ENCODE results near the gene FBXL22.

DNA sequence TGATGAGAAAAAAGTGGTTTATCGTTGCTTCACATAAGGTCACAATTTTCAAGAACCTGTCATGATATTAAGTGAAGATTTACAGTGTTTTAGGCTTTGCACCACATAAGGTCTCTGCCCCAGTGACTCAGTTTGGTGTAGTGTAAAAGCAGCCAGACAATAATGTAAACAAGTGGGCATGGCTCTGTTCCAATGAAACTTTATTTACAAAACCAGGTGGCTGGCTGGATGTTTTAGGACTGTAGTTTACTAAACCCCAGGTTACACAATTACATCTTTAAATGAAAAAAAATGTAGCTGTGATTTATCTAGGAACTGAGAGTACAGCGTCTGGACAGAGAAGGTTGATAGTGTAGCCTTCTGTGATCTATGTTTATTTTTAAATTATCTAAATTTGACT, 9.7 kb upstream of the FBXL22 start:
- TF ChIP-seq, protein P1, sequence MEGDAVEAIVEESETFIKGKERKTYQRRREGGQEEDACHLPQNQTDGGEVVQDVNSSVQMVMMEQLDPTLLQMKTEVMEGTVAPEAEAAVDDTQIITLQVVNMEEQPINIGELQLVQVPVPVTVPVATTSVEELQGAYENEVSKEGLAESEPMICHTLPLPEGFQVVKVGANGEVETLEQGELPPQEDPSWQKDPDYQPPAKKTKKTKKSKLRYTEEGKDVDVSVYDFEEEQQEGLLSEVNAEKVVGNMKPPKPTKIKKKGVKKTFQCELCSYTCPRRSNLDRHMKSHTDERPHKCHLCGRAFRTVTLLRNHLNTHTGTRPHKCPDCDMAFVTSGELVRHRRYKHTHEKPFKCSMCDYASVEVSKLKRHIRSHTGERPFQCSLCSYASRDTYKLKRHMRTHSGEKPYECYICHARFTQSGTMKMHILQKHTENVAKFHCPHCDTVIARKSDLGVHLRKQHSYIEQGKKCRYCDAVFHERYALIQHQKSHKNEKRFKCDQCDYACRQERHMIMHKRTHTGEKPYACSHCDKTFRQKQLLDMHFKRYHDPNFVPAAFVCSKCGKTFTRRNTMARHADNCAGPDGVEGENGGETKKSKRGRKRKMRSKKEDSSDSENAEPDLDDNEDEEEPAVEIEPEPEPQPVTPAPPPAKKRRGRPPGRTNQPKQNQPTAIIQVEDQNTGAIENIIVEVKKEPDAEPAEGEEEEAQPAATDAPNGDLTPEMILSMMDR (IDR thresholded peaks at IDR 0.05; ENCODE audit: insufficient read depth, low read length), result no peak
- TF ChIP-seq, protein P2, sequence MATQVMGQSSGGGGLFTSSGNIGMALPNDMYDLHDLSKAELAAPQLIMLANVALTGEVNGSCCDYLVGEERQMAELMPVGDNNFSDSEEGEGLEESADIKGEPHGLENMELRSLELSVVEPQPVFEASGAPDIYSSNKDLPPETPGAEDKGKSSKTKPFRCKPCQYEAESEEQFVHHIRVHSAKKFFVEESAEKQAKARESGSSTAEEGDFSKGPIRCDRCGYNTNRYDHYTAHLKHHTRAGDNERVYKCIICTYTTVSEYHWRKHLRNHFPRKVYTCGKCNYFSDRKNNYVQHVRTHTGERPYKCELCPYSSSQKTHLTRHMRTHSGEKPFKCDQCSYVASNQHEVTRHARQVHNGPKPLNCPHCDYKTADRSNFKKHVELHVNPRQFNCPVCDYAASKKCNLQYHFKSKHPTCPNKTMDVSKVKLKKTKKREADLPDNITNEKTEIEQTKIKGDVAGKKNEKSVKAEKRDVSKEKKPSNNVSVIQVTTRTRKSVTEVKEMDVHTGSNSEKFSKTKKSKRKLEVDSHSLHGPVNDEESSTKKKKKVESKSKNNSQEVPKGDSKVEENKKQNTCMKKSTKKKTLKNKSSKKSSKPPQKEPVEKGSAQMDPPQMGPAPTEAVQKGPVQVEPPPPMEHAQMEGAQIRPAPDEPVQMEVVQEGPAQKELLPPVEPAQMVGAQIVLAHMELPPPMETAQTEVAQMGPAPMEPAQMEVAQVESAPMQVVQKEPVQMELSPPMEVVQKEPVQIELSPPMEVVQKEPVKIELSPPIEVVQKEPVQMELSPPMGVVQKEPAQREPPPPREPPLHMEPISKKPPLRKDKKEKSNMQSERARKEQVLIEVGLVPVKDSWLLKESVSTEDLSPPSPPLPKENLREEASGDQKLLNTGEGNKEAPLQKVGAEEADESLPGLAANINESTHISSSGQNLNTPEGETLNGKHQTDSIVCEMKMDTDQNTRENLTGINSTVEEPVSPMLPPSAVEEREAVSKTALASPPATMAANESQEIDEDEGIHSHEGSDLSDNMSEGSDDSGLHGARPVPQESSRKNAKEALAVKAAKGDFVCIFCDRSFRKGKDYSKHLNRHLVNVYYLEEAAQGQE (IDR thresholded peaks at IDR 0.05; ENCODE audit: insufficient replicate concordance, low read depth), result no peak
- TF ChIP-seq POLR2AphosphoS5 (IDR thresholded peaks at IDR 0.05; ENCODE audit: low read depth) (no peak), GABPA (IDR thresholded peaks at IDR 0.05; ENCODE audit: low read depth) (no peak)
